ENCODE results near the gene ARSA. TPM values are rescaled to one million over a fixed set of nuclear protein-coding genes. Genes with fewer than 3 reads are reported as not detected.
"Not testable (repeated sequence)": the region's sequence is repeated elsewhere in the genome, so short reads cannot be mapped to it uniquely, and the experiment has no call there.

ARSA gene
- total RNA-seq, 4 donors from 2014 or later = 8.8 to 17.8 (median 10.2) TPM

DNA sequence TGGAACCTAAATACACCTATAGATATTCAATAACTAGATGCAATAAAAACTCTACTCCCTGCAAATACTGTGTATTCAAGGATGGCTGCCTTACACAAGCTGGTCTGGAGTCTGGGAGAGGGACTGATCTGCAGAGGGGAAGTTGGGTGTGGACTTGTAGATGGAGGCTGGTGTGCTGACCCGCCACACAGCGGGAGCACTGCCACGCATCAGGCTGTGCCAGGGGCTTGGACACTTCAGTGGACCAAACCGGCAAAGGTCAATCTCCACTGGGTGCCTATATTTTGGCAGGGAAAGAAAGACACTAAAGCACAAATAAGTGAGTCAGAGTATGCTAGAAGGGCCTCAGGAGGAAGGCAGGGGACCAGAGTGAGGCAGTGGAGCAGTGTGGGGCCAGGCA lies 42.6 kb upstream of the ARSA start:
- no peak for DNase-seq

DNA sequence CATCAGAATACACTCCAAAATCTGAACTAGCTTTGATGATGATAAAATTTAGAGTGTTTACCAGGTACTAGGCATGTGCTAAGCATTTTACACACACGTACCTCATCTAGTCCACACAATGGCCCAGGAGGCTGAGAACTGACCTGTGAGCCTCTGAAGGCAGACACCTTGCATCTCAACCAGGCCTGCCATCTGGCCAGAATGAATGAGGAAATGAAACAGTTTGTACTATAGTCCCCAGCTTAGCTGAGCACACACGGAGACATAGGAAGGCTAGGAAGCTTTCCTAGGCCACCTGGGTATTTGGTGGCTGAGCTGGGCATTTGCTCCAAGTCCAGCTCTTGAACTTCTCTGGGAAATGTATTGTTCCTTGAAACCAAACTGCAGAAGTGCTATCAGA lies 37.8 kb upstream of the ARSA start:
- DNase-seq = no peak
- H3K27me3 ChIP-seq = peaks cover 0 to 14% (median 8%) of the 10 kb centered on the region in 3 donors

More for the DNA sequence above, 42.6 kb upstream of the ARSA start:
- TF ChIP-seq POLR2A (IDR thresholded peaks at IDR 0.05) = no peak
- TF ChIP-seq, protein P1, sequence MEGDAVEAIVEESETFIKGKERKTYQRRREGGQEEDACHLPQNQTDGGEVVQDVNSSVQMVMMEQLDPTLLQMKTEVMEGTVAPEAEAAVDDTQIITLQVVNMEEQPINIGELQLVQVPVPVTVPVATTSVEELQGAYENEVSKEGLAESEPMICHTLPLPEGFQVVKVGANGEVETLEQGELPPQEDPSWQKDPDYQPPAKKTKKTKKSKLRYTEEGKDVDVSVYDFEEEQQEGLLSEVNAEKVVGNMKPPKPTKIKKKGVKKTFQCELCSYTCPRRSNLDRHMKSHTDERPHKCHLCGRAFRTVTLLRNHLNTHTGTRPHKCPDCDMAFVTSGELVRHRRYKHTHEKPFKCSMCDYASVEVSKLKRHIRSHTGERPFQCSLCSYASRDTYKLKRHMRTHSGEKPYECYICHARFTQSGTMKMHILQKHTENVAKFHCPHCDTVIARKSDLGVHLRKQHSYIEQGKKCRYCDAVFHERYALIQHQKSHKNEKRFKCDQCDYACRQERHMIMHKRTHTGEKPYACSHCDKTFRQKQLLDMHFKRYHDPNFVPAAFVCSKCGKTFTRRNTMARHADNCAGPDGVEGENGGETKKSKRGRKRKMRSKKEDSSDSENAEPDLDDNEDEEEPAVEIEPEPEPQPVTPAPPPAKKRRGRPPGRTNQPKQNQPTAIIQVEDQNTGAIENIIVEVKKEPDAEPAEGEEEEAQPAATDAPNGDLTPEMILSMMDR (IDR thresholded peaks at IDR 0.05 in 4 of 5, conservative IDR thresholded peaks at IDR 0.05 in 1 of 5) = no peak
- H3K36me3 ChIP-seq = no peaks in the 10 kb centered on the region
- peak in 1 of 2 donors; percentile 26 for ATAC-seq
- H3K9me3 ChIP-seq = no peaks in the 10 kb centered on the region
- peak overlapping the region; percentile 33 to 81 (median 76) for H3K27ac ChIP-seq
- in situ Hi-C loops (cut with MboI; ENCODE audit: low sequenced_read_pairs in 4 of 4) (no loop called here), intact Hi-C loops (cut with DNase I; ENCODE audit: low total_unique reads) (no loop called here)
- H3K4me1 ChIP-seq = peaks cover 0 to 4% of the 10 kb centered on the region in 2 donors
- H3K4me3 ChIP-seq = no peak overlapping the region
- H3K27me3 ChIP-seq = peaks cover 19 to 36% (median 20%) of the 10 kb centered on the region in 3 donors

DNA sequence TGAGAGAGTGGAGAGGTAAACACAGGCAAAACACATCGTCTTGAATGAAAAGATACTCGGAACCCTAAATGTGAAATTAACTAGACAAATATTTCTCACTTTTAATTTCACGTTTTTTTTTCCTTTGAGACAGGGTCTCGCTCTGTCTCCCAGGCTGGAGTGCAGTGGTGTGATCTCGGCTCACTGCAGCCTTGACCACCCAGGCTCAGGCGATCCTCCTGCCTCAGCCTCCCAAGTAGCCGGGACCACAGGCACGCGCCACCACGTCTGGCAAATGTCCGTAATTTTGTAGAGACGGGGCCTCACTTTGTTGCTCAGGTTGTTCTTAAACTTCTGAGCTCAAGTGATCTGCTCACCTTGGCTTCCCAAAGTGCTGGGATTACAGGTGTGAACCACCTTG lies 37.3 kb upstream of the ARSA start:
- in situ Hi-C loops (cut with MboI; ENCODE audit: low sequenced_read_pairs in 4 of 4) = no loop called here
- Histone ChIP-seq H3K27me3 (peaks cover 0 to 13% (median 7%) of the 10 kb centered on the region in 3 donors), H3K27ac (no peak overlapping the region), H3K4me3 (no peak overlapping the region), H3K4me1 (no peaks in the 10 kb centered on the region), H3K36me3 (no peaks in the 10 kb centered on the region), H3K9me3 (no peaks in the 10 kb centered on the region)
- no peak for TF ChIP-seq POLR2A (IDR thresholded peaks at IDR 0.05)
- TF ChIP-seq, protein P1 (IDR thresholded peaks at IDR 0.05 in 4 of 5, conservative IDR thresholded peaks at IDR 0.05 in 1 of 5) = no peak
- intact Hi-C loops (cut with DNase I; ENCODE audit: low total_unique reads) = no loop called here
- DNase-seq (no peak), ATAC-seq (no peak)

More for the DNA sequence above, 37.8 kb upstream of the ARSA start:
- intact Hi-C loops (cut with DNase I; ENCODE audit: low total_unique reads) (no loop called here), in situ Hi-C loops (cut with MboI; ENCODE audit: low sequenced_read_pairs in 4 of 4) (no loop called here)
- no peak overlapping the region for H3K4me3 ChIP-seq
- TF ChIP-seq, protein P1 (IDR thresholded peaks at IDR 0.05 in 4 of 5, conservative IDR thresholded peaks at IDR 0.05 in 1 of 5) = no peak
- TF ChIP-seq POLR2A (IDR thresholded peaks at IDR 0.05) = no peak
- ATAC-seq = no peak
- no peak overlapping the region for H3K27ac ChIP-seq
- no peaks in the 10 kb centered on the region for H3K36me3 ChIP-seq
- H3K4me1 ChIP-seq = peaks cover 0 to 4% of the 10 kb centered on the region in 2 donors
- H3K9me3 ChIP-seq = no peaks in the 10 kb centered on the region

DNA sequence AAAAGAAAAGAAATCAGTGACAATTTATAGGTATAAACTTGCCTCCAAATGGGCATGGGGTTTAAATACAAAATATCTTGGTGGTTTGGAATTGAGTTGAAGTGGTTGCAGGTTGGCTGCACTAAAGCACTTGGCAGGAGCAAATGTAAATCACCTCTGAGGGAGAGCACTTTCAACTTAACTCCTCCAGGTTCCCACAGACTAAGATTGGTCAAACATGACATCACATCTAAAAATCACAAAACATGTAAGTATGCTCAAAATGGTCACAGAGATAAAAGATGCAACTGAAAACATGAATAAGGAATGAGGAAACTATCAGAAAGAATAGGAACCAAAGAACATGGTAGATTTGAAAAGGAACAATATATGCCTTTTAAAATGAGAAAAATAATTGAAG lies 32.4 kb upstream of the ARSA start:
- Histone ChIP-seq H3K27me3 (peaks cover 0 to 17% (median 5%) of the 10 kb centered on the region in 3 donors), H3K9me3 (no peaks in the 10 kb centered on the region), H3K27ac (no peak overlapping the region), H3K4me1 (no peaks in the 10 kb centered on the region), H3K4me3 (no peak overlapping the region), H3K36me3 (no peaks in the 10 kb centered on the region)
- in situ Hi-C loops (cut with MboI; ENCODE audit: low sequenced_read_pairs in 4 of 4) (no loop called here), intact Hi-C loops (cut with DNase I; ENCODE audit: low total_unique reads) (no loop called here)
- TF ChIP-seq, protein P1 (IDR thresholded peaks at IDR 0.05 in 4 of 5, conservative IDR thresholded peaks at IDR 0.05 in 1 of 5) = no peak
- TF ChIP-seq POLR2A (IDR thresholded peaks at IDR 0.05) = no peak
- DNase-seq (no peak), ATAC-seq (no peak)

DNA sequence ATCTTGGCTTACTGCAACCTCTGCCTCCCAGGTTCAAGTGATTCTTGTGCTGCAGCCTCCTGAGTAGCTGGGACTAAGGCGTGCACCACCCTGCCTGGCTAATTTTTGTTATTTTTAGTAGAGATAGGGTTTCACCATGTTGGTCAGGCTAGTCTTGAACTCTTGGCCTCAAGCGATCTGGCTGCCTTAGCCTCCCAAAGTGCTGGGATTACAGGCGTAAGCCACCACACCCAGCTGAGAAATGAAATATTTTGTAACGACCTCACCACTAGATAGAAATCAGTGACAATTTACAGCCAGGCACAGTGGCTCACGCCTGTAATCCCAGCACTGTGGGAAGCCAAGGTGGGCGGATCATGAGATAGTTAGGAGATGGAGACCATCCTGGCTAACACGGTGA lies 31.8 kb upstream of the ARSA start:
- in situ Hi-C loops (cut with MboI; ENCODE audit: low sequenced_read_pairs in 4 of 4); H3K4me1 ChIP-seq; H3K36me3 ChIP-seq; H3K9me3 ChIP-seq; intact Hi-C loops (cut with DNase I; ENCODE audit: low total_unique reads); H3K4me3 ChIP-seq; ATAC-seq; DNase-seq: not testable (repeated sequence)
- Histone ChIP-seq H3K27me3 (peaks cover 0 to 17% (median 5%) of the 10 kb centered on the region in 3 donors), H3K27ac (peak overlapping the region in 1 of 4 donors; percentile 64)
